Neural crest cell (in vitro differentiated cells): ENCODE data around the gene TRIP10. TPM values are rescaled to one million over a fixed set of nuclear protein-coding genes. Genes with fewer than 3 reads are reported as not detected.

Experiments used
- DNase-seq: peaks from one replicate; pipeline ENCODE4 v3.0.0; 2021; ENCODE audit warnings: low read depth, mixed read lengths, low spot score
- H3K27ac Mint-ChIP-seq: one replicate; pipeline ENCODE4 v1.8.0; 2021; ENCODE audit warnings: mild to moderate bottlenecking, mixed read lengths; ENCODE audit not compliant: unreplicated experiment
- H3K27me3 Mint-ChIP-seq: 2 replicates; pipeline ENCODE4 v1.8.0; 2021; ENCODE audit warnings: low read depth, mild to moderate bottlenecking, mixed read lengths
- H3K36me3 Mint-ChIP-seq: 2 replicates; pipeline ENCODE4 v1.8.0; 2021; ENCODE audit warnings: low read depth, mild to moderate bottlenecking, mixed read lengths
- H3K4me1 Mint-ChIP-seq: 2 replicates; pipeline ENCODE4 v1.8.0; 2021; ENCODE audit warnings: mixed read lengths
- H3K4me3 Mint-ChIP-seq: one replicate; pipeline ENCODE4 v1.8.0; 2021; ENCODE audit warnings: mild to moderate bottlenecking, mixed read lengths
- H3K9me3 Mint-ChIP-seq: 2 replicates; pipeline ENCODE4 v1.8.0; 2021; ENCODE audit warnings: mixed read lengths
- total RNA-seq: library from RNA; stranded (reverse); gene quantifications from 2 replicates; pipeline ENCODE4 v1.2.1, GENCODE V29; 2021
- TF ChIP-seq, protein P1 (sequence below): fragments of 200-600 bp; sonication (generic); conservative IDR thresholded peaks from 2 replicates; pipeline ENCODE4 v1.5.0; 2021; ENCODE audit warnings: antibody characterized with exemption, mild to moderate bottlenecking

Gene TRIP10
- total RNA-seq, 1 donor from 2014 or later, result 20.6 TPM

DNA sequence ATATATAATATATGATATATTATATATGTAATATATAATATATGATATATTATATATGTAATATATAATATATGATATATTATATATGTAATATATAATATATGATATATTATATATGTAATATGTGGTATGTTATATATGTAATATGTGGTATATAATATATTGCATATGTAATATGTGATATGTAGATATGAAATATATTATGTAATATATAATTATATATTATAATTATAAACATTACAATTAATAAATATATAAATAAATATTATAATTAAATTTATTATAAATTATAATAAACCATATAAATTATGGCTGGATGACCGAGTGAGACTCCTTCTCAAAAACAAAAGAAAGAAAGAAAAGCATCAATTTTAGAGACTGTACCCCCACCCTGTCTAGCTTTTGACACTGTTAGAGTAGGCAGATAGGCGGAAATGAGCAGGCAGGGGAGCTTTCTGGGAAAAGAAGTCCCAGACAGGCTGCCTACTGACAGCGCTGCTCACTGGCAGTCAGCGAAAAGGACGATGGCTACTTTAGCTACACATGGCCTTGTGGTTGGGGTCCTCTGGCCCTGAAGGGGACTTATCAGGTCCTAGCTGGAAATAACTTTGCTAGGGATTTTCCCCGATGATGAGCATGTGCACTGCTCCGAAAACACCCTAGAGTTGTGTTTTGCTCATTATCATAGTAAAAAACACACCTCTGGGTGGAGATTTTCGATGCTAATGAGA, 38.7 kb upstream of the TRIP10 start:
- no peaks in the 10 kb centered on the region for H3K9me3 Mint-ChIP-seq
- H3K36me3 Mint-ChIP-seq, result no peaks in the 10 kb centered on the region
- no peak for DNase-seq
- H3K4me1 Mint-ChIP-seq, result no peaks in the 10 kb centered on the region
- TF ChIP-seq, protein P1, sequence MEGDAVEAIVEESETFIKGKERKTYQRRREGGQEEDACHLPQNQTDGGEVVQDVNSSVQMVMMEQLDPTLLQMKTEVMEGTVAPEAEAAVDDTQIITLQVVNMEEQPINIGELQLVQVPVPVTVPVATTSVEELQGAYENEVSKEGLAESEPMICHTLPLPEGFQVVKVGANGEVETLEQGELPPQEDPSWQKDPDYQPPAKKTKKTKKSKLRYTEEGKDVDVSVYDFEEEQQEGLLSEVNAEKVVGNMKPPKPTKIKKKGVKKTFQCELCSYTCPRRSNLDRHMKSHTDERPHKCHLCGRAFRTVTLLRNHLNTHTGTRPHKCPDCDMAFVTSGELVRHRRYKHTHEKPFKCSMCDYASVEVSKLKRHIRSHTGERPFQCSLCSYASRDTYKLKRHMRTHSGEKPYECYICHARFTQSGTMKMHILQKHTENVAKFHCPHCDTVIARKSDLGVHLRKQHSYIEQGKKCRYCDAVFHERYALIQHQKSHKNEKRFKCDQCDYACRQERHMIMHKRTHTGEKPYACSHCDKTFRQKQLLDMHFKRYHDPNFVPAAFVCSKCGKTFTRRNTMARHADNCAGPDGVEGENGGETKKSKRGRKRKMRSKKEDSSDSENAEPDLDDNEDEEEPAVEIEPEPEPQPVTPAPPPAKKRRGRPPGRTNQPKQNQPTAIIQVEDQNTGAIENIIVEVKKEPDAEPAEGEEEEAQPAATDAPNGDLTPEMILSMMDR, result no peak
- no peak overlapping the region for H3K27ac Mint-ChIP-seq
- no peak overlapping the region for H3K4me3 Mint-ChIP-seq
- peaks cover 14% of the 10 kb centered on the region for H3K27me3 Mint-ChIP-seq

DNA sequence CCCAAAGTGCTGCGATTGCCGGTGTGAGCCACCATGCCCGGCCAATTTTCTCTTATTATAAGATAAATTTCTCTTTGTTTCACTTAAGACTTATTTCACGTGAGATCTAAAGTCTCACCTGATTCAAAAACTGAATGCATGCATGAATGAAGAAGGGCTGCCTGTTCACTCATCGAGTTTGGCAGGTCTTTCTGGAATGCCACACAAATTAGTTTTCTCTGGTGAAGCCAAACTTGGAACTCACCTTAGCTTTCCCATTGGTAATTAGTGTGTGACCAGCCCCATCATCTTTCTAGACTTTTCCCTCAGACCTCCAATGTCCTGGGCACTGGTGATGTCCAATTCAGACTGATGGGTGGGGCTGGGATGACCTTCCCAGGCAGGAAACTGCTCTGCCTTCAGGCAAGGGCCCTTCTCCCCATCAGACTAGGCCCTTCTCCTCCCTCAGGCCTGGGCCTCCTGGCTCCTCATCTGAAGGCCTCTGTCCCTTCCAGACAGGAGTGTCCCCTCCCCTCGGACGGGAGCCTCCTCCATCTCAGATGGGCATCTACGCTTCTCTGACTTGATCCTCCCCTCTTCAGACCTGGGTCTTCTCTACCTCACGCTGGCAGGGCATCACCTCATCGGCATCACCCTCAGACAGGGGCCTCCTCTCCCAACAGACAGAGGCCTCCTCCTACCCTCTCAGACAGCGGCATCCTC, 33.4 kb upstream of the TRIP10 start:
- H3K4me3 Mint-ChIP-seq, result no peak overlapping the region
- H3K4me1 Mint-ChIP-seq, result no peaks in the 10 kb centered on the region
- H3K27ac Mint-ChIP-seq, result no peak overlapping the region
- DNase-seq, result no peak
- no peaks in the 10 kb centered on the region for H3K9me3 Mint-ChIP-seq
- TF ChIP-seq, protein P1, result no peak
- H3K36me3 Mint-ChIP-seq, result no peaks in the 10 kb centered on the region
- H3K27me3 Mint-ChIP-seq, result peaks cover 51% of the 10 kb centered on the region

DNA sequence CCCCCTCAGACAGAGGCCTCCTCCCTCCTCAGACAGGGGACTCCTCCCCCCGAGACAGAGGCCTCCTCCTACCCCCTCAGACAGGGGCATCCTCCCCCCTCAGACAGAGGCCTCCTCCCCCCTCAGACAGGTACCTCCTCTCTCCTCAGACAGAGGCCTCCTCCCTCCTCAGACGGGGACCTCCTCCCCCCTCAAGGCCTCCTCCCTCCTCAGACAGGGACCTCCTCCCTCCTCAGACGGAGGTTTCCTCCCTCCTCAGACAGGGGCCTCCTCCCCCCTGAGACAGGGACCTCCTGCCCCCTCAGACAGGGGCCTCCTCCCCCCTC, 32.9 kb upstream of the TRIP10 start:
- no peaks in the 10 kb centered on the region for H3K9me3 Mint-ChIP-seq
- no peaks in the 10 kb centered on the region for H3K36me3 Mint-ChIP-seq

DNA sequence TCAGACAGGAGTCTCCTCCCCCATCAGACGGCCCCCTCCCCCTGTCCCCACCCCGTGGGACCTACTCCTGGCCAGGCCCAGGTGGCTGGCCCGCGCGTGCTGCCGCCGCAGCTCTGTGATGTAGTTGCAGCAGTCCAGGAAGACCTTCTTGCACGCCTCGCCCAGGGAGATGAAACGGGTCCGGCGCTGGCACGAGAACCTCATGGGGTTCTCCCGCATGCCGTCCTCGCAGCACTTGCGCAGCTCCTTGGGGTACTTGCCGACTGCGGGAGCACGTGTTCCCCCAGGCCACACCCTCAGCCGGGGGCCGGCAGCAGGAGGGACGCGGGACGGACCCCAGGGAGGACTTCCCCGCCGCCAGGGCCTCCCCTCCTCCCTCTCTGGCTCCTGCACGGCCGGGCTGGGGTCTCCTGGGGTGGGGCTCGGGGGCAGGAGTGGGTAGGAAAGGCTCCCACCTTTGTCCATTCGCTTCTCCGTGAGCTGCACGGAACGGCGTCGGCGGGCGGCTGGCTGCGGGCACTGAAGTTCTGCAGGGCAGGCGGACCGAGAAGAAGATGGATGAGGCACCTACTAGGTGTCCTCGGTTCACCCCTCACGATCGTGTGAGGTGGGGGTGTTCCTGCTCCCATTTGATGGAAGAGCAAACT, 32.3 kb upstream of the TRIP10 start:
- DNase-seq, result no peak
- TF ChIP-seq, protein P1, result no peak
- Mint-ChIP-seq H3K9me3 (no peaks in the 10 kb centered on the region), H3K36me3 (no peaks in the 10 kb centered on the region), H3K27me3 (peaks cover 58% of the 10 kb centered on the region), H3K27ac (no peak overlapping the region), H3K4me3 (no peak overlapping the region), H3K4me1 (no peaks in the 10 kb centered on the region)

More for the DNA sequence above, 32.9 kb upstream of the TRIP10 start:
- H3K27ac Mint-ChIP-seq, result no peak overlapping the region
- DNase-seq, result no peak
- H3K4me1 Mint-ChIP-seq, result no peaks in the 10 kb centered on the region
- TF ChIP-seq, protein P1, result no peak
- peaks cover 56% of the 10 kb centered on the region for H3K27me3 Mint-ChIP-seq
- H3K4me3 Mint-ChIP-seq, result no peak overlapping the region

DNA sequence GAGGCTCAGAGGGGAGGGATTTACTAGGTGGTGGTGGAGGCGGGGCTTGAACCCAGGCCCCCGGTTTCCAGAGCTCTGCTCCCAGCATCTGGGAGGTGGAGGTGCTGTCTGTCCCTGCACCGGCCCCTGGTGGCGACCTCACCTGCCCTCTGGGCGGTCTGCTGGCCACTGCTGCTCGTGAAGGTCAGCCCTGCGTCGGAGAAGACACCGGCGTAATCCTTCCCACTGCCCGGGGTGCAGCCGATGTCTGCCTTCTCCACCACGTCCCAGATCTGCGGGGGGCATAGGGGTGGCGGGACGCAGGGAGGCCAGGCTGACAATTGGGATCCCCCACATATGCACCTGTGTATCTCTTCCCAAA, 31.8 kb upstream of the TRIP10 start:
- TF ChIP-seq, protein P1, result no peak
- H3K27ac Mint-ChIP-seq, result no peak overlapping the region
- H3K4me1 Mint-ChIP-seq, result no peaks in the 10 kb centered on the region
- H3K9me3 Mint-ChIP-seq, result no peaks in the 10 kb centered on the region
- DNase-seq, result no peak
- H3K4me3 Mint-ChIP-seq, result no peak overlapping the region
- peaks cover 62% of the 10 kb centered on the region for H3K27me3 Mint-ChIP-seq
- H3K36me3 Mint-ChIP-seq, result no peaks in the 10 kb centered on the region
